Fibroblast of skin of back (primary cell): ENCODE results near the gene TTC7B.

ENCODE experiments used
- DNase-seq: peaks from one replicate; pipeline ENCODE4 v3.0.0-alpha.2; 2013

Gene TTC7B

GRCh38 chr14:90805084-90805391 is 11.2 kb downstream of the TTC7B start:
- DNase-seq, result no peak

GRCh38 chr14:90804292-90805083 is 11.7 kb downstream of the TTC7B start:
- DNase-seq, result no peak

- no peak for DNase-seq
Observed at GRCh38 chr14:90803249-90803648, 13.0 kb downstream of the TTC7B start.

- DNase-seq, result no peak
Observed at GRCh38 chr14:90799420-90799819, 16.8 kb downstream of the TTC7B start.

GRCh38 chr14:90797919-90798318 is 18.3 kb downstream of the TTC7B start:
- DNase-seq, result no peak

GRCh38 chr14:90797451-90797850 is 18.8 kb downstream of the TTC7B start:
- DNase-seq, result peak; percentile 42

- DNase-seq, result no peak
Observed at GRCh38 chr14:90796329-90796728, 19.9 kb downstream of the TTC7B start.

- DNase-seq, result peak; percentile 89
Observed at GRCh38 chr14:90795744-90796143, 20.5 kb downstream of the TTC7B start.

GRCh38 chr14:90791486-90791885 is 24.7 kb downstream of the TTC7B start:
- no peak for DNase-seq

- DNase-seq, result no peak
Observed at GRCh38 chr14:90788031-90788430, 28.2 kb downstream of the TTC7B start.

GRCh38 chr14:90785876-90786450 is 30.3 kb downstream of the TTC7B start:
- DNase-seq, result no peak

- peak; percentile 22 for DNase-seq
Observed at GRCh38 chr14:90785471-90785870, 30.8 kb downstream of the TTC7B start.

GRCh38 chr14:90784621-90785270 is 31.5 kb downstream of the TTC7B start:
- no peak for DNase-seq

- DNase-seq, result no peak
Observed at GRCh38 chr14:90783344-90783743, 32.9 kb downstream of the TTC7B start.

- DNase-seq, result no peak
Observed at GRCh38 chr14:90782892-90783291, 33.3 kb downstream of the TTC7B start.

GRCh38 chr14:90781876-90782275 is 34.4 kb downstream of the TTC7B start:
- DNase-seq, result no peak

- DNase-seq, result no peak
Observed at GRCh38 chr14:90781344-90781761, 34.9 kb downstream of the TTC7B start.

GRCh38 chr14:90780519-90780918 is 35.7 kb downstream of the TTC7B start:
- DNase-seq, result no peak

GRCh38 chr14:90778571-90779255 is 37.5 kb downstream of the TTC7B start:
- DNase-seq, result no peak

- DNase-seq, result no peak
Observed at GRCh38 chr14:90777830-90778485, 38.3 kb downstream of the TTC7B start.

- DNase-seq, result no peak
Observed at GRCh38 chr14:90777358-90777757, 38.9 kb downstream of the TTC7B start.

GRCh38 chr14:90775441-90775840 is 40.8 kb downstream of the TTC7B start:
- no peak for DNase-seq

- no peak for DNase-seq
Observed at GRCh38 chr14:90774316-90774715, 41.9 kb downstream of the TTC7B start.
